ENCODE measurements around the gene GLO1. TPM values are rescaled to one million over a fixed set of nuclear protein-coding genes. Genes with fewer than 3 reads are reported as not detected.

Gene GLO1
- polyA plus RNA-seq, 3 donors: 11.4 to 68.6 (median 62.6) TPM

DNA sequence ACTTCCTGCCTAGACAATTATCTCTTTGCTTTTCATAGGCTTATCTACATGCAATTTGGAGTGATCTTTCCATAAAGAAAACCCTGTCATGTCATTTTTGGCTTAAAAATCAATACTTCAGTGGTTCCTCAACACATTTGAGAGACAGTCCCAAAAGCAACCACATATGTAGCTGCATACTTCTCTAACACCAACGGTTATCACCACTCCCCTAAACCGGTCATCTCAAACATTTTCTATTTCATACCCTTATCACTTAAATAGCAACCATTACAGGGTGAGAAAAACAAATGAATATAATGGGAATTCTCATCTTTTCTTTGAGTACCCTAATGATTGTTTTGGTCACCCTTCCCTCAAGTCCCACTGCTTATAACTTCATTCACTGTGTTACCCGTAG is 5.1 kb downstream of the GLO1 start:
- H3K36me3 Mint-ChIP-seq: peaks cover 9 to 10% of the 10 kb centered on the region in 2 donors
- DNase-seq: no peak
- Histone ChIP-seq H3K9ac (ENCODE audit: insufficient read depth, low read length, poor library complexity, severe bottlenecking) (no peak overlapping the region), H3K79me2 (ENCODE audit: insufficient read depth, low read length) (peaks cover 9% of the 10 kb centered on the region), H3K27ac (ENCODE audit: low read depth in 1 of 2, low read length in 2 of 2) (no peak overlapping the region), H3K4me2 (replicated peaks; ENCODE audit: extremely low read depth, low read length, poor library complexity, severe bottlenecking) (no peak overlapping the region), H4K20me1 (ENCODE audit: insufficient read depth, low read length) (no peaks in the 10 kb centered on the region), H2AFZ (ENCODE audit: insufficient read depth, low read depth, low read length, poor library complexity, severe bottlenecking) (no peak overlapping the region), H3K36me3 (replicated peaks in 1 of 2; ENCODE audit: control insufficient read depth in 1 of 2, insufficient read depth in 2 of 2, low read length in 2 of 2) (no peaks in the 10 kb centered on the region), H3K9me3 (replicated peaks in 1 of 2; ENCODE audit: control insufficient read depth in 1 of 2, insufficient read depth in 1 of 2, low read length in 2 of 2) (peaks cover 8 to 11% of the 10 kb centered on the region in 2 donors), H3K4me1 (ENCODE audit: control insufficient read depth in 1 of 2, insufficient read depth in 2 of 2, low read length in 2 of 2) (peaks cover 4 to 10% of the 10 kb centered on the region in 2 donors), H3K27me3 (ENCODE audit: control insufficient read depth in 2 of 2, insufficient read depth in 2 of 2, low read length in 2 of 2) (no peaks in the 10 kb centered on the region), H3K4me3 (replicated peaks in 1 of 3; ENCODE audit: low read depth in 2 of 3, low read length in 3 of 3) (no peak overlapping the region)
- H3K27ac Mint-ChIP-seq: no peak overlapping the region
- H3K9me3 Mint-ChIP-seq: peaks cover 9 to 23% (median 15%) of the 10 kb centered on the region in 7 donors
- peaks cover 0 to 2% (median 0%) of the 10 kb centered on the region in 3 donors for H3K27me3 Mint-ChIP-seq (ENCODE audit: low read depth in 3 of 3)
- H3K4me3 Mint-ChIP-seq: no peak overlapping the region
- TF ChIP-seq, protein P1, sequence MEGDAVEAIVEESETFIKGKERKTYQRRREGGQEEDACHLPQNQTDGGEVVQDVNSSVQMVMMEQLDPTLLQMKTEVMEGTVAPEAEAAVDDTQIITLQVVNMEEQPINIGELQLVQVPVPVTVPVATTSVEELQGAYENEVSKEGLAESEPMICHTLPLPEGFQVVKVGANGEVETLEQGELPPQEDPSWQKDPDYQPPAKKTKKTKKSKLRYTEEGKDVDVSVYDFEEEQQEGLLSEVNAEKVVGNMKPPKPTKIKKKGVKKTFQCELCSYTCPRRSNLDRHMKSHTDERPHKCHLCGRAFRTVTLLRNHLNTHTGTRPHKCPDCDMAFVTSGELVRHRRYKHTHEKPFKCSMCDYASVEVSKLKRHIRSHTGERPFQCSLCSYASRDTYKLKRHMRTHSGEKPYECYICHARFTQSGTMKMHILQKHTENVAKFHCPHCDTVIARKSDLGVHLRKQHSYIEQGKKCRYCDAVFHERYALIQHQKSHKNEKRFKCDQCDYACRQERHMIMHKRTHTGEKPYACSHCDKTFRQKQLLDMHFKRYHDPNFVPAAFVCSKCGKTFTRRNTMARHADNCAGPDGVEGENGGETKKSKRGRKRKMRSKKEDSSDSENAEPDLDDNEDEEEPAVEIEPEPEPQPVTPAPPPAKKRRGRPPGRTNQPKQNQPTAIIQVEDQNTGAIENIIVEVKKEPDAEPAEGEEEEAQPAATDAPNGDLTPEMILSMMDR (IDR thresholded peaks at IDR 0.05): no peak
- peaks cover 18% of the 10 kb centered on the region for H3K4me1 Mint-ChIP-seq
- intact Hi-C loops (cut with micrococcal nuclease): no loop called here
- no CpG with 5 or more reads among the region's 3 CpGs for WGBS (ENCODE audit: insufficient coverage)

DNA sequence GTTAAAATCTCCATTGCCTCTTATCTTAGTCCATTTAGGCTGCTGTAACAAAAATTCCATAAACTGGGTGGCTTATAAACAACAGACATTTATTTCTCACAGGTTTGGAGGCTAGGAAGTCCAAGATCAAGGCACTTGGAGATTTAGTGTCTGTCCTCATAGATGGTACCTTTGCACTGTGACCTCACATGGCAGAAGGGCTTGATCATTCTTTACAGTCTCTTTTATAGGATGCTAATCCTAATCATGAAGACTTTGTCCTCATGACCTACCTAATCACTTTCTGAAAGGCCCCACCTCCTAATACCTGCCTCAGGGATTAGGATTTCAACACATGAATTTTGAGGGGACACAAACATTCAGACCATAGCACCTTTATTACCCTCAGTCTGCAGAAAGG is 6.6 kb downstream of the GLO1 start:
- Histone ChIP-seq H2AFZ (ENCODE audit: insufficient read depth, low read depth, low read length, poor library complexity, severe bottlenecking) (no peak overlapping the region), H3K9ac (ENCODE audit: insufficient read depth, low read length, poor library complexity, severe bottlenecking) (no peak overlapping the region), H3K27me3 (ENCODE audit: control insufficient read depth in 2 of 2, insufficient read depth in 2 of 2, low read length in 2 of 2) (no peaks in the 10 kb centered on the region), H3K4me1 (ENCODE audit: control insufficient read depth in 1 of 2, insufficient read depth in 2 of 2, low read length in 2 of 2) (no peaks in the 10 kb centered on the region), H3K36me3 (replicated peaks in 1 of 2; ENCODE audit: control insufficient read depth in 1 of 2, insufficient read depth in 2 of 2, low read length in 2 of 2) (no peaks in the 10 kb centered on the region), H3K79me2 (ENCODE audit: insufficient read depth, low read length) (peaks cover 9% of the 10 kb centered on the region), H3K27ac (ENCODE audit: low read depth in 1 of 2, low read length in 2 of 2) (no peak overlapping the region), H4K20me1 (ENCODE audit: insufficient read depth, low read length) (no peaks in the 10 kb centered on the region), H3K4me3 (replicated peaks in 1 of 3; ENCODE audit: low read depth in 2 of 3, low read length in 3 of 3) (no peak overlapping the region), H3K9me3 (replicated peaks in 1 of 2; ENCODE audit: control insufficient read depth in 1 of 2, insufficient read depth in 1 of 2, low read length in 2 of 2) (peaks cover 8 to 12% of the 10 kb centered on the region in 2 donors), H3K4me2 (replicated peaks; ENCODE audit: extremely low read depth, low read length, poor library complexity, severe bottlenecking) (no peak overlapping the region)
- TF ChIP-seq, protein P1 (IDR thresholded peaks at IDR 0.05): no peak
- H3K36me3 Mint-ChIP-seq: peaks cover 9 to 10% of the 10 kb centered on the region in 2 donors
- no peak overlapping the region for H3K27ac Mint-ChIP-seq
- peaks cover 9 to 26% (median 16%) of the 10 kb centered on the region in 7 donors for H3K9me3 Mint-ChIP-seq
- no peak for DNase-seq
- no peak overlapping the region for H3K4me3 Mint-ChIP-seq
- intact Hi-C loops (cut with micrococcal nuclease): no loop called here
- no peaks in the 10 kb centered on the region for H3K27me3 Mint-ChIP-seq (ENCODE audit: low read depth in 3 of 3)
- peaks cover 9% of the 10 kb centered on the region for H3K4me1 Mint-ChIP-seq

All from CD14-positive monocyte (primary cell).